Endothelial cell of umbilical vein (primary cell): ENCODE measurements around the gene DYRK3.

Experiments used
- EZH2 ChIP-seq: IDR thresholded peaks from 2 replicates; pipeline ENCODE4 v1.6.1; 2012; ENCODE audit warnings: borderline replicate concordance, low read depth, mild to moderate bottlenecking, moderate library complexity, low read length, inconsistent platforms; ENCODE audit not compliant: severe bottlenecking
- FOS ChIP-seq: IDR thresholded peaks from 2 replicates; pipeline ENCODE4 v1.6.1; 2011; ENCODE audit warnings: mild to moderate bottlenecking, low read length, moderate library complexity, borderline replicate concordance; ENCODE audit not compliant: insufficient read depth
- JUN ChIP-seq: IDR thresholded peaks from 2 replicates; pipeline ENCODE4 v1.6.1; 2011; ENCODE audit warnings: borderline replicate concordance, low read depth; ENCODE audit not compliant: insufficient read length, insufficient read depth
- POLR2A ChIP-seq: IDR thresholded peaks from 2 replicates; pipeline ENCODE4 v1.6.1; 2012; ENCODE audit warnings: low read depth, mild to moderate bottlenecking, control low read depth, low read length
- POLR2AphosphoS5 ChIP-seq: IDR thresholded peaks from 2 replicates; pipeline ENCODE4 v1.6.1; 2012; ENCODE audit warnings: low read depth, mild to moderate bottlenecking, control low read depth, low read length, moderate library complexity; ENCODE audit not compliant: insufficient read depth
- TF ChIP-seq, protein P1 (sequence below), 2 donors: IDR thresholded peaks; 1 replicate in 1 of 2; 2 replicates in 1 of 2; pipeline ENCODE4 v1.5.1; 2011; ENCODE audit warnings: low read length in 2 of 2, mild to moderate bottlenecking in 2 of 2, moderate library complexity in 2 of 2, control low read depth in 1 of 2, inconsistent platforms in 1 of 2, low read depth in 1 of 2; ENCODE audit not compliant: insufficient read depth in 1 of 2; ENCODE audit errors: extremely low read depth in 1 of 2
- TF ChIP-seq, protein P2 (sequence below): IDR thresholded peaks from 2 replicates; pipeline ENCODE4 v1.6.1; 2011; ENCODE audit not compliant: insufficient read depth, insufficient read length

DNA sequence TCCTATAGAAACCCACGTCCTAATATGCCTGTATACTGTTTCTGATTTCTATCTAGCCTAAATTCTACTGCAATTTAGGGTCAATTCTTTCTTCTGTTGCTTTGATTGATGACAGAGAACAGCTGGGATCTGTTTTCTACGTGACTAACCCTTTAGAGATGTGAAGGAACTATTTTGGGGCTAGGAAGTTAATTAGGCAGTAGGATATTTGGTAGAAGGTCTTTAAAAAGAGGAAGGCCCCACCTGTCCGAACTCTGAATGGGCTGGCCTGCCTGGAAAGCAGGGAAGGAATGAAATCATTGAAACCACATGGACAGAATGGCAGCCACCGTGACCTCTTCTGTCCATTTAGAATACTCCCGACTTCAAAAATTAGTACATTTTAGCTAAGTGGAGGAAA is 44.1 kb upstream of the DYRK3 start:
- TF ChIP-seq, protein P1, sequence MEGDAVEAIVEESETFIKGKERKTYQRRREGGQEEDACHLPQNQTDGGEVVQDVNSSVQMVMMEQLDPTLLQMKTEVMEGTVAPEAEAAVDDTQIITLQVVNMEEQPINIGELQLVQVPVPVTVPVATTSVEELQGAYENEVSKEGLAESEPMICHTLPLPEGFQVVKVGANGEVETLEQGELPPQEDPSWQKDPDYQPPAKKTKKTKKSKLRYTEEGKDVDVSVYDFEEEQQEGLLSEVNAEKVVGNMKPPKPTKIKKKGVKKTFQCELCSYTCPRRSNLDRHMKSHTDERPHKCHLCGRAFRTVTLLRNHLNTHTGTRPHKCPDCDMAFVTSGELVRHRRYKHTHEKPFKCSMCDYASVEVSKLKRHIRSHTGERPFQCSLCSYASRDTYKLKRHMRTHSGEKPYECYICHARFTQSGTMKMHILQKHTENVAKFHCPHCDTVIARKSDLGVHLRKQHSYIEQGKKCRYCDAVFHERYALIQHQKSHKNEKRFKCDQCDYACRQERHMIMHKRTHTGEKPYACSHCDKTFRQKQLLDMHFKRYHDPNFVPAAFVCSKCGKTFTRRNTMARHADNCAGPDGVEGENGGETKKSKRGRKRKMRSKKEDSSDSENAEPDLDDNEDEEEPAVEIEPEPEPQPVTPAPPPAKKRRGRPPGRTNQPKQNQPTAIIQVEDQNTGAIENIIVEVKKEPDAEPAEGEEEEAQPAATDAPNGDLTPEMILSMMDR (IDR thresholded peaks at IDR 0.05; ENCODE audit: extremely low read depth in 1 of 2, insufficient read depth in 1 of 2, low read depth in 1 of 2, low read length in 2 of 2): no peak
- TF ChIP-seq EZH2 (no peak), POLR2A (no peak), POLR2AphosphoS5 (no peak), JUN (no peak), FOS (no peak)
- TF ChIP-seq, protein P2, sequence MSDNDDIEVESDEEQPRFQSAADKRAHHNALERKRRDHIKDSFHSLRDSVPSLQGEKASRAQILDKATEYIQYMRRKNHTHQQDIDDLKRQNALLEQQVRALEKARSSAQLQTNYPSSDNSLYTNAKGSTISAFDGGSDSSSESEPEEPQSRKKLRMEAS: no peak
